WTC11 (cell line): ENCODE data around the gene WDR72.

Experiments
- CTCF ChIP-seq: fragments of 200-600 bp; IDR thresholded peaks from 2 replicates; pipeline ENCODE4 v1.8.0; 2022; ENCODE audit warnings: antibody characterized with exemption
- E2F4 ChIP-seq: sonication (generic); formaldehyde crosslinking; IDR thresholded peaks from 2 replicates; pipeline ENCODE4 v1.8.1; 2022; ENCODE audit warnings: low read depth, mild to moderate bottlenecking, moderate library complexity, missing genetic modification reagents, borderline replicate concordance
- MAX ChIP-seq: sonication (generic); formaldehyde crosslinking; IDR thresholded peaks from 2 replicates; pipeline ENCODE4 v1.8.0; 2022; ENCODE audit warnings: mild to moderate bottlenecking, missing genetic modification reagents
- MXD4 ChIP-seq: fragments of 250-450 bp; sonication (Bioruptor Pico); IDR thresholded peaks from 2 replicates; pipeline ENCODE4 v1.8.0; 2021; ENCODE audit warnings: mild to moderate bottlenecking, moderate library complexity, borderline replicate concordance
- NFE2L1 ChIP-seq: sonication (generic); formaldehyde crosslinking; IDR thresholded peaks from 2 replicates; pipeline ENCODE4 v1.8.1; 2023; ENCODE audit warnings: missing genetic modification reagents
- NR1H2 ChIP-seq: sonication (generic); formaldehyde crosslinking; IDR thresholded peaks from 2 replicates; pipeline ENCODE4 v1.9.0; 2021; ENCODE audit warnings: mild to moderate bottlenecking, moderate library complexity, missing genetic modification reagents
- SP1 ChIP-seq: sonication (generic); formaldehyde crosslinking; conservative IDR thresholded peaks from 2 replicates; pipeline ENCODE4 v1.8.1; 2022; ENCODE audit warnings: missing genetic modification reagents

GRCh38 chr15:53548236-53548635 lies 211.2 kb downstream of the WDR72 start:
- TF ChIP-seq MAX (CRISPR knock-in tag) (no peak), MXD4 (no peak), CTCF (no peak), NR1H2 (CRISPR knock-in tag) (no peak), E2F4 (no peak), NFE2L1 (CRISPR knock-in tag) (no peak), SP1 (CRISPR knock-in tag) (no peak)
